Esophagus (tissue), 2 donors: ENCODE measurements around the gene CDK11A. TPM values are rescaled to one million over a fixed set of nuclear protein-coding genes. Genes with fewer than 3 reads are reported as not detected.
"Not testable (repeated sequence)": the region's sequence is repeated elsewhere in the genome, so short reads cannot be mapped to it uniquely, and the experiment has no call there.

Experiments
- H3K27ac ChIP-seq, 2 donors: one replicate each; pipeline ENCODE4 v1.5.1; 2013; ENCODE audit warnings: low read depth in 2 of 2, mild to moderate bottlenecking in 2 of 2, inconsistent platforms in 1 of 2, low read length in 1 of 2, moderate library complexity in 1 of 2
- H3K27me3 ChIP-seq, 2 donors: one replicate each; pipeline ENCODE4 v1.6.1; 2013; ENCODE audit warnings: low read length in 2 of 2, control low read depth in 1 of 2, mild to moderate bottlenecking in 1 of 2; ENCODE audit not compliant: insufficient read depth in 2 of 2, control insufficient read depth in 1 of 2
- H3K36me3 ChIP-seq, 2 donors: one replicate each; pipeline ENCODE4 v1.6.1; 2013; ENCODE audit warnings: low read length in 1 of 2; ENCODE audit not compliant: control insufficient read depth in 2 of 2, insufficient read depth in 2 of 2
- H3K4me1 ChIP-seq, 2 donors: one replicate each; pipeline ENCODE4 v1.6.1; 2013; ENCODE audit warnings: low read length in 1 of 2; ENCODE audit not compliant: control insufficient read depth in 2 of 2, insufficient read depth in 2 of 2
- H3K4me3 ChIP-seq, 2 donors: one replicate each; pipeline ENCODE4 v1.5.1; 2013; ENCODE audit warnings: low read length in 2 of 2, mild to moderate bottlenecking in 2 of 2, low read depth in 1 of 2, moderate library complexity in 1 of 2
- H3K9me3 ChIP-seq, 2 donors: one replicate each; pipeline ENCODE4 v1.6.1; 2013; ENCODE audit warnings: mild to moderate bottlenecking in 2 of 2, low read depth in 1 of 2, low read length in 1 of 2, moderate library complexity in 1 of 2; ENCODE audit not compliant: control insufficient read depth in 2 of 2, insufficient read depth in 1 of 2
- WGBS, 2 donors: extraction: QIAGEN DNeasy Blood & Tissue Kit; methylation state at CpG; one replicate each; pipeline ENCODE4 v1.1.7; 2013; 5-methylcytosine and 5-hydroxymethylcytosine counted together
- polyA plus RNA-seq, 2 donors: library from polyadenylated mRNA; stranded (reverse); fragments of 200-250 nt; gene quantifications; one replicate each; pipeline ENCODE4 v1.2.3, GENCODE V29; 2013
- donor health status: healthy with polysubstance abuse.
- donor health status: Bipolar disorder and iron deficiency.

Gene CDK11A
- polyA plus RNA-seq, 2 donors = 15.4 to 56.7 TPM

DNA sequence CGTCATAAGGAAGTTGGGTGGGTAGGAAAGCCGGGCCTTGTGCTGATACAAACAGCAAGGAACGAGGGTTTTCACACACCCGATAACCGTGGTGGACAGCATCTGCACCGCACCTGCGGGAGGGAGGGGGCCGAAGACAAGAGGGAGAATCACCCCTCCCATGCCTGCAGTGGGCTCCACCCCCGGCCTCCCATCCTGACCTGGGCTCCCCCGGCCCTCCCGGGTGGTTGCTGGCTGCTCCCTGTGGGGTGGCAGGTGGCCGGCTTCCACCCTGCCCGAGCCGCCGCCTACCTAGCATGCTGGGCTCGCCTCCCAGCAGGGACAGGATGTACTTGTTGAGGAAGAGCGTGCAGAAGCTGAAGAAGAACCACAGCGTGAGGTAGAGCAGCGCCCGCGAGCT is 48.1 kb downstream of the CDK11A start:
- not testable (repeated sequence) for H3K27ac ChIP-seq, H3K27me3 ChIP-seq, H3K36me3 ChIP-seq, H3K4me3 ChIP-seq, H3K9me3 ChIP-seq
- 75% methylated on average over 3 to 7 of the region's 21 CpGs for WGBS, 2 donors
- peaks cover 9 to 12% of the 10 kb centered on the region in 2 donors for H3K4me1 ChIP-seq

DNA sequence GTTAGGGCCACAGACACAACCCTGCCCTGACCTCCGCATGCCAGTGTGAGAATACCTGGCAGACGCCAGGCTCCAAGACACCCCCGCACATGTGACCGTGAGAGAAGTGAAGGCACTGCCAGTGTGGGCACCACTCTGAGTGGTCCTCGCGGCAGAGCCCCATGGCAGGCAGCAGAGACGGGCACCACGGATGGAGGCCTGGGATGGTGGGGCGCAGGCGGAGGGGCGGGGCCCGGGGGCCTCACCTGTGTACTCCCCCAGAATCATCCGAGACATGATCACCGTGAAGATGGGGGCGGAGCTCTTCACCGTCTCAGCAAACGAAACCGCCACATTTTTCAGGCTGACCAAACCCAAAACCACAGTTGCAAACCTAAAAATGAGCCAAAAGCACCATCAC is 48.9 kb downstream of the CDK11A start:
- H3K4me3 ChIP-seq, H3K27ac ChIP-seq, H3K27me3 ChIP-seq, H3K9me3 ChIP-seq: not testable (repeated sequence)
- Histone ChIP-seq H3K4me1 (peaks cover 9 to 12% of the 10 kb centered on the region in 2 donors), H3K36me3 (peaks cover 3 to 13% of the 10 kb centered on the region in 2 donors)
- 88 to 91% methylated on average over 8 to 17 of the region's 18 CpGs for WGBS, 2 donors

DNA sequence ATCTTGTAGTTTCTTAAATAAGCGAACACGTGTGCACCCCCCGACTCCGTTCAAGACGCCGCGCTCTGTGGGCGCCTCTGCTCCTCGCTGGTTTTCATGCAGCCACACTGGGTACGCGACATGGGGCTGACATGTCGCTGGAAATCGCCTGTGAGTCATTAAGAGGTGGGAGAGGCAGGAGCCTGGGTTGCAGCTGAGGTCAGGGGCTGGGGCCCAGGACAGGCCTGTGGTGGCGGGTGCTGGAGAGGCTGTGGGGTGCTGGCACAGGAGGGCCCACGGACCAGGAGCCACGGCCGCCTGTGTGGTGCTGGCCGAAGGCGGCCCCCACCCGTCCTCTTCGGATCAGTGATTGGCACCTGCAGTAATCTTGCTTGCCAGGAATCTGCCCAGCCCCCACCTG is 49.4 kb downstream of the CDK11A start:
- Histone ChIP-seq H3K36me3 (peaks cover 3 to 13% of the 10 kb centered on the region in 2 donors), H3K4me1 (peaks cover 9 to 12% of the 10 kb centered on the region in 2 donors)
- not testable (repeated sequence) for H3K27ac ChIP-seq, H3K9me3 ChIP-seq, H3K27me3 ChIP-seq, H3K4me3 ChIP-seq
- 86 to 89% methylated on average over 13 to 20 of the region's 21 CpGs for WGBS, 2 donors

DNA sequence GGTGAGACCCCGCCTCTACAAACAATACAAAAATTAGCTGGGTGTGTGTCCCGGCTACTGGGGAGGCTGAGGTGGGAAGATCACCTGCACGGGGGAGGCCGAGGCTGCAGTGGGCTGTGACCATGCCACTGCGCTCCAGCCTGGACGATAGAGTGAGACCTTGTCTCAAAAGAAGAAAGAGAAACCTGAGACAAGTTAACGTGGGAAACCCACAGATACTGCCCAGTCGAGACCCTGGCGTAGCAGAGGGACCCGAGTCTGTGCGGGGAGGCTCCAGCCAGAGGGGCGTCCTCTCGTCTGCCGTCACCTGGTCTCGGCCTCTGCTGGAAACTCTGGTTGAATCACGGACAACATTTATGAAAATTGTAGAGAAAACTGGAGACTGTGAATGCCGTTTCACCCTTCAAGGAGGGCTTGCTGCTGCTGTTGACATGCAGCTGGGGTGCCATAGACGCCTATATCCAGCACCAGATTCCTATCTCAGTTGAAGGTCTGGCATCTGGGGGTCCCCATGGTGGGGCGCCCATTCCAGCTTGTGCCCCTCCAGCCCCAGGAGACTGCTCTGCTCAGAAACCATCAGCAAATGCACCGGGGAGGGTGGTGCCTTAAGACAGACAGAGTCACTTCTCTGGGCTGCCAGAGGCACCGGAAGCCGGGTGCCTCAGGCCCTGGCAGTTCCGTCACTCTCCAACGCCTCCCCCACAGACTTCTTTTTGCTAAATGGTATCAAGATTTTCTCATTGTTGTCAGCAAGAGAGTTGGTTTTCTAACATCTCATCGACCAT is 51.8 kb downstream of the CDK11A start:
- H3K36me3 ChIP-seq = peaks cover 3 to 17% of the 10 kb centered on the region in 2 donors
- no peaks in the 10 kb centered on the region for H3K27me3 ChIP-seq
- H3K4me1 ChIP-seq = no peaks in the 10 kb centered on the region
- no peaks in the 10 kb centered on the region for H3K9me3 ChIP-seq
- no peak overlapping the region for H3K27ac ChIP-seq
- WGBS, 2 donors = 94 to 95% methylated on average over 25 of the region's 25 CpGs
- no peak overlapping the region for H3K4me3 ChIP-seq

DNA sequence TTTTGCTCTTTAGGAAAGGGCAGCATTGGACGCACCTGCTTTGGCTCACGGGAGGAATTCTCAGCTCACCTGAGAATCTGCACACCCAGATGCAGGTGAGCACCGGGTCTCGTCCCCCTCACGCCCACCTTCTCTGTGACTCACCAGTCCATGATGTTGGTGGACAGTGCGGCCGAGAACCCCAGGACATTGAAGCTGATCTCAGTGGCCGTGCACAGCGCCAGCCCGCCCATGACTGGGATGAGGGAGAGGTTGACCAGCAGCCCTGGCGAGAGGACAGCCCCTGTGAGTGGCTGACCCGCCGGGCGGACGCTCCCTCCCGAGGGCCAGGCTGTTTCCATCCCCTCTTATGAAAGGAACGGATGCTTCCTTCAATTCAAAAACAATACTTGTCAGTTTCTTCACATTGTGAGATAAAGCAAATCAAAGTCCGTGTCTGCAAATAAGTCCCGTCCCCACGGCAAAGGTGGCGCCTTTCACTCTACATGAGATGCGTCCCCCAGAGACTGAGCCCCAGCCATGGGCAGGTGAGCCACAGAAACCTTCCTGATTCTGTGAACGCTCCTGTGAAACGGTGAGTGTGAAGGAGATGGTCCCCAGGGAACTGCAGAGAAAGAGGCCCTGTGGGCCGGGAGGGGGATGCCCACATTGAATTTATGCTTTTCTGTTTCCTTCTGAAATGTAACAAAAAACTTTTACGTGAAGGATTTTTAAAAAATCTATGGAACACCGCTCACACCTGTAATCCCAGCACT is 52.6 kb downstream of the CDK11A start:
- H3K27ac ChIP-seq = no peak overlapping the region
- no peaks in the 10 kb centered on the region for H3K9me3 ChIP-seq
- WGBS, 2 donors = 88 to 89% methylated on average over 27 of the region's 27 CpGs
- no peaks in the 10 kb centered on the region for H3K4me1 ChIP-seq
- H3K36me3 ChIP-seq = peaks cover 3 to 17% of the 10 kb centered on the region in 2 donors
- H3K4me3 ChIP-seq = no peak overlapping the region
- no peaks in the 10 kb centered on the region for H3K27me3 ChIP-seq

DNA sequence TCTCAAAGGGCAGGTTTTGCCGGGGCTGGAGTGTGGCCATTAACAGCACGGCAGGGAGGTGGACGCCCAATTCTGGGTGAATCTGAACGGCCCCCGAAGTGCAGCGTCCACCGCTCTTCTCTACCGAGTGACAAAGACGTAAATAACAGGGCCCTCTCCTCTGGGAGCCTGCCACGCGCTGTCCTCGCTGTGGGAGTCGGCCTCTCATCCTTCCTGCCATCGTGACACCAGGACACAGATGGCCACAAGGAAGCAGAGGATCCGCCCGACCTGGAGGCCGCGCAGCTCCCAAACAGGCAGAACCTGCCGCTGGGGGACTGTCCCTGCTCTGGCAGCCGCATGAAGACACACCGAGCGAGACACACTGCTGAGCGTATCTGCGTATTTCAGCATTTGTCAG is 53.3 kb downstream of the CDK11A start:
- no peaks in the 10 kb centered on the region for H3K9me3 ChIP-seq
- peaks cover 10 to 24% of the 10 kb centered on the region in 2 donors for H3K36me3 ChIP-seq
- peak overlapping the region in 1 of 2 donors; percentile 44 for H3K27ac ChIP-seq
- 90 to 91% methylated on average over 22 to 24 of the region's 24 CpGs for WGBS, 2 donors
- H3K4me3 ChIP-seq = no peak overlapping the region
- no peaks in the 10 kb centered on the region for H3K4me1 ChIP-seq
- H3K27me3 ChIP-seq = no peaks in the 10 kb centered on the region

DNA sequence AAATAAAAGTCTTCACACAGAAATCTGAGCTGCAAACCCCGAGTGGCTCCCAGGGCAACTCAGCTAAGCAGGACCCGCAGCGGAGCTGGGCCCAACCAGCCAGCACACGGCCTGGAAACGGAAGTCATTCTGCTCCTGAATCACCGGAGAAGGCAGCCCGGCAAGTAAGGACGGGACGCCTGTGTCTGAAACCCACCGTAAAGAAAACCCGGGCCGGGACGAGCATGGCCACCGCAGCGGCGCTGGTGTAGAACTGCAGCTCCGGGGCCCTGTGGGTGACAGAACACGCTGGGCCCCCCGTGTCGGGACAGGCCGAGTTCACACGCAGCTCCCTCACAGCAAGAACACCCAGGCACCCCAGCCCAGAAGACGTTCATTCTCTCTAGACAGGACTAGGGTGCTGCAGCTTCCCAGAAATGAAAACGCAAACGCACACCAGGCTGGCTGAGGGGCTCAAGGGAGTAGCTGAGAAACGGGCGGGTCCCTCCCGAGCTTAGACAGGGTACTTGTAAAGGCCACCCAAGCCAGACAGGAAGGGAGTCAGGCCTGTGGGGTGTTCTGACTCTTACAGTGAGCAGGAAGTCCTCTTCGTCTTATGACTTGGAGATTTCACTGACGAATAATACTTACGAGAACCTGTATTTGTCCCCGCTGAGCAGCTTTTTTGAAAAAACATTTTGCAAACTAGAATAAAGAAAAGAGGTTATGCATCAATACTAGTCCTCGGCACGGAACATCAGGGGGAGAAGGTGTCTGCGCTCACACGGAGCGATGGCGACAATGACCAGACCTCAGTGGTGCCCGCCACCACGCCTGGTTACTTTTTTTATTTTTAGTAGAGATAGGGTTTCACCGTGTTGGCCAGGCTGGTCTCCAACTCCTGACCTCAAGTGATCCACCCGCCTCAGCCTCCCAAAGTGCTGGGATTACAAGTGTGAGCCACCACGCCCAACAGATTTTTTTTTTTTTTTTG is 54.4 kb downstream of the CDK11A start:
- Histone ChIP-seq H3K4me1 (no peaks in the 10 kb centered on the region), H3K27ac (no peak overlapping the region), H3K9me3 (no peaks in the 10 kb centered on the region), H3K36me3 (peaks cover 11 to 33% of the 10 kb centered on the region in 2 donors), H3K27me3 (no peaks in the 10 kb centered on the region), H3K4me3 (no peak overlapping the region)
- WGBS, 2 donors = 89 to 94% methylated on average over 43 of the region's 43 CpGs

DNA sequence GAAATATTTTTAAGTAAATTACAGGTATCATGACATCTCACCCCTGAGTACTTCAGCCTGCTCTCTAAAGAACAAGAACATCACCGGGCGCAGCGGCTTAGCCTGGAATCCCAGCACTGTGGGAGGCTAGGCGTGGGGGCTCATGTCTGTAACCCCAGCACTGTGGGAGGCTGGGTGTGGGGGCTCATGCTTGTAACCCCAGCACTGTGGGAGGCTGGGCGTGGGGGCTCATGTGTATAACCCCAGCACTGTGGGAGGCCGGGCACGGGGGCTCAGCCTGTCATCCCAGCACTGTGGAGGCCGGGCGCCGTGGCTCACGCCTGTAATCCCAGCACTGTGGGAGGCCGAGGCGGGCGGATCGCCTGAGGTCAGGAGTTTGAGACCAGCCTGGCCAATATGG is 57.6 kb downstream of the CDK11A start:
- H3K9me3 ChIP-seq = no peaks in the 10 kb centered on the region
- WGBS, 2 donors = 95 to 96% methylated on average over 15 of the region's 15 CpGs
- H3K27me3 ChIP-seq = no peaks in the 10 kb centered on the region
- peaks cover 7 to 27% of the 10 kb centered on the region in 2 donors for H3K36me3 ChIP-seq
- H3K27ac ChIP-seq = no peak overlapping the region
- no peak overlapping the region for H3K4me3 ChIP-seq
- H3K4me1 ChIP-seq = no peaks in the 10 kb centered on the region

DNA sequence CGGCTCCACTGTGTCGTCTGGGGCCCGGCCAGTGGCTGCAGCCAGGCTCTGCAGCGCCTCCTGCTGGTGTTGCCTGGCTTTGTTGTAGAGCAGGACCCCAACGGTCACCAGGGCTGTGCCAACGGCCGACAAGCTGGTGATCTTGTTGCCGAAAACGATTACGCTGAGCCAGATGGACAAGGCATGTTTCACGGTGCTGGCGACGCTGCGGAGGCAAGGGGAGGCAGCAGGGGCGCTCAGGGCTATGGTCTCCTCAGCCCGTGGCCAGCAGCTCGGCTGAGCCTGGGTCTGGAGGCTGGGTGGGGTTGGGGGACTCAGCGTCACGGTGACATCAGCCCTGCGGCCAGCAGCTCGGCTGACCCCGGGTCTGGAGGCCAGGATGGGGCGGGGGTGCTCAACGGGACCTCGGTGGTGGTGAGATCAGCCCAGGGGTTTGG is 58.3 kb downstream of the CDK11A start:
- Histone ChIP-seq H3K36me3 (peaks cover 7 to 21% of the 10 kb centered on the region in 2 donors), H3K9me3 (no peaks in the 10 kb centered on the region), H3K4me1 (no peaks in the 10 kb centered on the region), H3K27me3 (no peaks in the 10 kb centered on the region), H3K27ac (no peak overlapping the region), H3K4me3 (no peak overlapping the region)
- WGBS, 2 donors = 85 to 87% methylated on average over 25 of the region's 25 CpGs
